ENCODE measurements around the gene GRIK1. TPM values are rescaled to one million over a fixed set of nuclear protein-coding genes. Genes with fewer than 3 reads are reported as not detected.

Gene GRIK1
- under 1 TPM; 0.30 to 0.76 (median 0.36) TPM for total RNA-seq

GRCh38 chr21:29939924-29940275, at the start of gene GRIK1:
GRIK1 (minus strand) TSS chr21:29939996.
- peak in 1 of 2 donors; percentile 82 for DNase-seq (ENCODE audit: low spot score in 2 of 2)
- 0 to 1% methylated on average over 17 of the region's 17 CpGs for WGBS, 2 donors
- no peak for TF ChIP-seq POLR2A (IDR thresholded peaks at IDR 0.05)
- TF ChIP-seq, protein P1, sequence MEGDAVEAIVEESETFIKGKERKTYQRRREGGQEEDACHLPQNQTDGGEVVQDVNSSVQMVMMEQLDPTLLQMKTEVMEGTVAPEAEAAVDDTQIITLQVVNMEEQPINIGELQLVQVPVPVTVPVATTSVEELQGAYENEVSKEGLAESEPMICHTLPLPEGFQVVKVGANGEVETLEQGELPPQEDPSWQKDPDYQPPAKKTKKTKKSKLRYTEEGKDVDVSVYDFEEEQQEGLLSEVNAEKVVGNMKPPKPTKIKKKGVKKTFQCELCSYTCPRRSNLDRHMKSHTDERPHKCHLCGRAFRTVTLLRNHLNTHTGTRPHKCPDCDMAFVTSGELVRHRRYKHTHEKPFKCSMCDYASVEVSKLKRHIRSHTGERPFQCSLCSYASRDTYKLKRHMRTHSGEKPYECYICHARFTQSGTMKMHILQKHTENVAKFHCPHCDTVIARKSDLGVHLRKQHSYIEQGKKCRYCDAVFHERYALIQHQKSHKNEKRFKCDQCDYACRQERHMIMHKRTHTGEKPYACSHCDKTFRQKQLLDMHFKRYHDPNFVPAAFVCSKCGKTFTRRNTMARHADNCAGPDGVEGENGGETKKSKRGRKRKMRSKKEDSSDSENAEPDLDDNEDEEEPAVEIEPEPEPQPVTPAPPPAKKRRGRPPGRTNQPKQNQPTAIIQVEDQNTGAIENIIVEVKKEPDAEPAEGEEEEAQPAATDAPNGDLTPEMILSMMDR (IDR thresholded peaks at IDR 0.05): no peak
- H3K4me3 ChIP-seq (ENCODE audit: low read depth, poor library complexity, severe bottlenecking): no peak within 1 kb of the TSS
- intact Hi-C loops (cut with DNase I; ENCODE audit: low total_unique reads): no loop called here

- 69 to 76% methylated on average over 4 of the region's 4 CpGs for WGBS, 2 donors
- intact Hi-C loops (cut with DNase I; ENCODE audit: low total_unique reads): no loop called here
- DNase-seq (ENCODE audit: low spot score in 2 of 2): no peak
- TF ChIP-seq, protein P1 (IDR thresholded peaks at IDR 0.05): no peak
- TF ChIP-seq POLR2A (IDR thresholded peaks at IDR 0.05): no peak
- H3K4me3 ChIP-seq (ENCODE audit: low read depth, poor library complexity, severe bottlenecking): no peak overlapping the region
Measured at GRCh38 chr21:29987762-29988161, 48.0 kb upstream of the GRIK1 start.

- WGBS, 2 donors: 81 to 87% methylated on average over 10 of the region's 10 CpGs
- no peak overlapping the region for H3K4me3 ChIP-seq (ENCODE audit: low read depth, poor library complexity, severe bottlenecking)
- intact Hi-C loops (cut with DNase I; ENCODE audit: low total_unique reads): no loop called here
- peak in 1 of 2 donors; percentile 75 for DNase-seq (ENCODE audit: low spot score in 2 of 2)
- TF ChIP-seq POLR2A (IDR thresholded peaks at IDR 0.05): no peak
- TF ChIP-seq, protein P1 (IDR thresholded peaks at IDR 0.05): no peak
Measured at GRCh38 chr21:29985866-29986265, 46.1 kb upstream of the GRIK1 start.

DNA sequence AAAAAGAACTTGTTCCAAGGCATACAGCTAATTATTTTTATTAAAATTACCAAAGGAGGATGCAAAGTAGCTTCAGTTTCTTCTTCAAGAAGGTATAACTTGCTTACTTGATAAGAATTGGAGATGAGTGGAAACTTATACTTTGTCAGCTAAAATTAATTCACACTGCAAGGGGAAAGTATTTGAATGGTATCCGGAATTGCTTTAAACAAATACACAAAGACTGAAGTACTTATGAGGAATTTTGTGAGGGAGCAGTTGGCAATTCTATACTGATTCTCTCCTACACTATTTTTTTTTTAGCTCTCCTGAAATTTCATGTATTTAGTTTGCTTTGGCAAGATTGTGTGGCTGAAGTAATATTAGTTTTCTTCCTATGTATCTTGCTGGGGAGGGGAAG, 39.2 kb upstream of the GRIK1 start:
- H3K4me3 ChIP-seq (ENCODE audit: low read depth, poor library complexity, severe bottlenecking): no peak overlapping the region
- TF ChIP-seq POLR2A (IDR thresholded peaks at IDR 0.05): no peak
- TF ChIP-seq, protein P1 (IDR thresholded peaks at IDR 0.05): no peak
- DNase-seq (ENCODE audit: low spot score in 2 of 2): no peak
- intact Hi-C loops (cut with DNase I; ENCODE audit: low total_unique reads): no loop called here
- WGBS, 2 donors: 83 to 85% methylated on average over 1 of the region's 1 CpG

GRCh38 chr21:29975776-29976175, 36.0 kb upstream of the GRIK1 start:
- DNase-seq (ENCODE audit: low spot score in 2 of 2): no peak
- intact Hi-C loops (cut with DNase I; ENCODE audit: low total_unique reads): no loop called here
- no peak overlapping the region for H3K4me3 ChIP-seq (ENCODE audit: low read depth, poor library complexity, severe bottlenecking)
- 88 to 89% methylated on average over 3 of the region's 3 CpGs for WGBS, 2 donors
- TF ChIP-seq POLR2A (IDR thresholded peaks at IDR 0.05): no peak
- TF ChIP-seq, protein P1 (IDR thresholded peaks at IDR 0.05): no peak

DNA sequence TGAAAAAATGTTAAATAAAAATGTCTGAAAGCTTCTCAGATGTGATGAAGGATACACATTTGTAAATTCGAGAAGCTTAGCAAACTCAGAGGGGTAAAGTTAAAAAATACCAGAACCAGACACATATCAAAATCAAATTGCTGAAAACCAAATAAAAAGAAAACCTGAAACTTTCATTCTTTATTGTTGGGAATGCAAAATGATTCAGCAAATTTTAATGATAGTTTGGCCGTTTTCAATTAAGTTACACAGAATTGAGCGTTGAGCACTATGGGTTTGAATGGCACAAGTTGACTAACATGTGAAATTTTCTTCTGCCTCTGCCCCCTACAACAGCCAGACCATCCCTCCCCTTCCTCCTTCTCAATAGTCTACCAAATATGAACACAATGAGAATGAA, 33.5 kb upstream of the GRIK1 start:
- WGBS, 2 donors: 86% methylated on average over 3 of the region's 3 CpGs
- DNase-seq (ENCODE audit: low spot score in 2 of 2): no peak
- no peak overlapping the region for H3K4me3 ChIP-seq (ENCODE audit: low read depth, poor library complexity, severe bottlenecking)
- TF ChIP-seq, protein P1 (IDR thresholded peaks at IDR 0.05): no peak
- no peak for TF ChIP-seq POLR2A (IDR thresholded peaks at IDR 0.05)
- intact Hi-C loops (cut with DNase I; ENCODE audit: low total_unique reads): no loop called here
